A673 (cell line): Measurements from ENCODE around the gene NLRP5.

Experiments used
- CTCF ChIP-seq: fragments of 300-800, 200-600 bp; sonication (generic); conservative IDR thresholded peaks from 2 replicates; pipeline ENCODE4 v1.5.1; 2017; ENCODE audit warnings: low read depth, mild to moderate bottlenecking, antibody characterized with exemption, low read length, moderate library complexity, mixed read lengths
- EZH2 ChIP-seq: fragments of 200-600 bp; sonication (generic); IDR thresholded peaks from 2 replicates; pipeline ENCODE4 v1.6.1; 2017; ENCODE audit warnings: borderline replicate concordance, low read depth, mild to moderate bottlenecking, mixed read lengths, antibody characterized with exemption, low read length; ENCODE audit not compliant: poor library complexity, severe bottlenecking

GRCh38 chr19:55993492-55993891 is 6.9 kb downstream of the NLRP5 start:
- TF ChIP-seq CTCF (no peak), EZH2 (no peak)
